Measurements from ENCODE around the gene RBM47. TPM values are rescaled to one million over a fixed set of nuclear protein-coding genes. Genes with fewer than 3 reads are reported as not detected.
A peak's percentile ranks its signal among the peaks of the same experiment; 100 is the strongest.

RBM47 gene
- total RNA-seq: under 1 TPM; 0.27 to 0.92 TPM
- polyA plus RNA-seq (2013, experiment 1 of 2): 4.1 TPM
- 3.2 TPM for polyA plus RNA-seq (2013, experiment 2 of 2)
- total RNA-seq: 0 to 12.9 (median 1.1) reads per million in 172 experiments

- intact Hi-C loops (cut with DNase I, micrococcal nuclease): no loop called here
- peak; percentile 75 for ATAC-seq (ENCODE audit: poor library complexity)
- Mint-ChIP-seq H3K27me3 (peaks cover 38% of the 10 kb centered on the region), H3K4me3 (peak within 1 kb of the TSS; percentile 75), H3K9me3 (no peaks in the 10 kb centered on the region), H3K27ac (no peak within 1 kb of the TSS), H3K36me3 (ENCODE audit: low read depth) (no peaks in the 10 kb centered on the region), H3K4me1 (ENCODE audit: low read depth) (peaks cover 14% of the 10 kb centered on the region)
- H3K4me1 ChIP-seq (ENCODE audit: insufficient read depth, low read length): peaks cover 11% of the 10 kb centered on the region
- peaks cover 10 to 12% of the 10 kb centered on the region in 2 experiments for H3K27me3 ChIP-seq (ENCODE audit: control insufficient read depth in 1 of 2, insufficient read depth in 2 of 2, low read length in 2 of 2)
- peak within 1 kb of the TSS; percentile 59 for H3K4me3 ChIP-seq (ENCODE audit: low read length)
- no peaks in the 10 kb centered on the region for H3K9me3 ChIP-seq (ENCODE audit: control insufficient read depth in 1 of 2, insufficient read depth in 1 of 2, low read length in 2 of 2)
- no peak within 1 kb of the TSS for H3K27ac ChIP-seq (ENCODE audit: low read depth in 1 of 2, low read length in 2 of 2)
- DNase-seq: peak in 13 of 14 experiments; percentile 1 to 61 (median 27)
- TF ChIP-seq CTCF (IDR thresholded peaks at IDR 0.05): no peak
- H3K36me3 ChIP-seq (ENCODE audit: insufficient read depth, low read length): no peaks in the 10 kb centered on the region
- ChIA-PET POLR2A (no interaction called here), CTCF (no interaction called here)
These were observed at the start of gene RBM47 for GRCh38 chr4:40629401-40630334. TSS of gene RBM47 (minus strand) at chr4:40629864. CDS start at chr4:40438893, 190,971 bp downstream.

- H3K4me3 Mint-ChIP-seq: no peak overlapping the region
- ATAC-seq (ENCODE audit: poor library complexity): no peak
- TF ChIP-seq CTCF (IDR thresholded peaks at IDR 0.05): no peak
- no peaks in the 10 kb centered on the region for H3K27me3 Mint-ChIP-seq
- no peaks in the 10 kb centered on the region for H3K9me3 Mint-ChIP-seq
- no peak overlapping the region for H3K4me3 ChIP-seq (ENCODE audit: low read length)
- no peaks in the 10 kb centered on the region for H3K36me3 Mint-ChIP-seq (ENCODE audit: low read depth)
- no peaks in the 10 kb centered on the region for H3K9me3 ChIP-seq (ENCODE audit: control insufficient read depth in 1 of 2, insufficient read depth in 1 of 2, low read length in 2 of 2)
- CTCF ChIA-PET: no interaction called here
- H3K4me1 Mint-ChIP-seq (ENCODE audit: low read depth): peaks cover 4% of the 10 kb centered on the region
- H3K36me3 ChIP-seq (ENCODE audit: insufficient read depth, low read length): no peaks in the 10 kb centered on the region
- POLR2A ChIA-PET: no interaction called here
- H3K27ac ChIP-seq (ENCODE audit: low read depth in 1 of 2, low read length in 2 of 2): no peak overlapping the region
- DNase-seq: no peak
- peaks cover 2% of the 10 kb centered on the region for H3K4me1 ChIP-seq (ENCODE audit: insufficient read depth, low read length)
- no peak overlapping the region for H3K27ac Mint-ChIP-seq
- H3K27me3 ChIP-seq (ENCODE audit: control insufficient read depth in 1 of 2, insufficient read depth in 2 of 2, low read length in 2 of 2): no peaks in the 10 kb centered on the region
- intact Hi-C loops (cut with DNase I, micrococcal nuclease): no loop called here
These were observed 48.8 kb upstream of the RBM47 start for GRCh38 chr4:40678421-40678820.

GRCh38 chr4:40675166-40675565, 45.5 kb upstream of the RBM47 start:
- CTCF ChIA-PET: no interaction called here
- H3K36me3 Mint-ChIP-seq (ENCODE audit: low read depth): no peaks in the 10 kb centered on the region
- intact Hi-C loops (cut with DNase I, micrococcal nuclease): no loop called here

More at GRCh38 chr4:40675166-40675565, 45.5 kb upstream of the RBM47 start:
- H3K27ac ChIP-seq (ENCODE audit: low read depth in 1 of 2, low read length in 2 of 2): no peak overlapping the region
- no peak for ATAC-seq (ENCODE audit: poor library complexity)
- Mint-ChIP-seq H3K27ac (no peak overlapping the region), H3K4me1 (ENCODE audit: low read depth) (peaks cover 16% of the 10 kb centered on the region), H3K4me3 (no peak overlapping the region), H3K9me3 (no peaks in the 10 kb centered on the region), H3K27me3 (no peaks in the 10 kb centered on the region)
- H3K4me3 ChIP-seq (ENCODE audit: low read length): no peak overlapping the region
- no peak for DNase-seq
- no peak for TF ChIP-seq CTCF (IDR thresholded peaks at IDR 0.05)
- H3K27me3 ChIP-seq (ENCODE audit: control insufficient read depth in 1 of 2, insufficient read depth in 2 of 2, low read length in 2 of 2): no peaks in the 10 kb centered on the region
- no peaks in the 10 kb centered on the region for H3K36me3 ChIP-seq (ENCODE audit: insufficient read depth, low read length)
- H3K4me1 ChIP-seq (ENCODE audit: insufficient read depth, low read length): peaks cover 19% of the 10 kb centered on the region
- H3K9me3 ChIP-seq (ENCODE audit: control insufficient read depth in 1 of 2, insufficient read depth in 1 of 2, low read length in 2 of 2): no peaks in the 10 kb centered on the region
- POLR2A ChIA-PET: no interaction called here

Data from CD4-positive, alpha-beta T cell (primary cell).